Activated CD8-positive, alpha-beta T cell treated with anti-CD3 and anti-CD28 coated beads, Interleukin-2, amount 10 ng/mL, durations not matched to agents 7 days and 5 days (primary cell): Measurements from ENCODE around the gene CD247. TPM values are rescaled to one million over a fixed set of nuclear protein-coding genes. Genes with fewer than 3 reads are reported as not detected.
A peak's percentile ranks its signal among the peaks of the same experiment; 100 is the strongest.

Experiments
- ATAC-seq: fragments of 150-1000 bp; cut with Tn5 transposase; one replicate; pipeline ENCODE4 v1.10.0; 2021; ENCODE audit warnings: moderate library complexity
- CTCF ChIA-PET: fragments of 350-600 bp; sonication (Branson Sonifier 250); formaldehyde crosslinking; loops from one replicate; lab custom pipeline; 2021; ENCODE audit warnings: antibody characterized with exemption; lab: Charles Lee
- POLR2A ChIA-PET: fragments of 350-600 bp; sonication (Branson Sonifier 250); formaldehyde crosslinking; loops from one replicate; lab custom pipeline; 2021; ENCODE audit warnings: antibody characterized with exemption; lab: Charles Lee
- DNase-seq: peaks from one replicate; pipeline ENCODE4 v3.0.0-alpha.2; 2020
- H3K27ac Mint-ChIP-seq: one replicate; pipeline ENCODE4 v1.8.0; 2021; ENCODE audit warnings: mild to moderate bottlenecking, mixed read lengths
- H3K27me3 Mint-ChIP-seq: one replicate; pipeline ENCODE4 v1.8.0; 2021; ENCODE audit warnings: low read depth, mixed read lengths
- H3K36me3 Mint-ChIP-seq: one replicate; pipeline ENCODE4 v1.8.0; 2021; ENCODE audit warnings: low read depth, mixed read lengths
- H3K4me1 Mint-ChIP-seq: one replicate; pipeline ENCODE4 v1.8.0; 2021; ENCODE audit warnings: low read depth, mixed read lengths
- H3K4me3 Mint-ChIP-seq: one replicate; pipeline ENCODE4 v1.8.0; 2021; ENCODE audit warnings: mild to moderate bottlenecking, mixed read lengths
- H3K9me3 Mint-ChIP-seq: one replicate; pipeline ENCODE4 v1.8.0; 2022; ENCODE audit warnings: mixed read lengths; ENCODE audit not compliant: insufficient read depth
- total RNA-seq, 2 experiments: library from RNA; stranded (reverse); gene quantifications; one replicate each; pipeline ENCODE4 v1.2.3, GENCODE V29; 2021

Gene CD247
- total RNA-seq, 2 experiments from 2014 or later: 243 to 251 TPM

GRCh38 chr1:167457936-167458584, 60.3 kb downstream of the CD247 start:
- Mint-ChIP-seq H3K9me3 (no peaks in the 10 kb centered on the region), H3K27ac (peak overlapping the region; percentile 79), H3K27me3 (no peaks in the 10 kb centered on the region), H3K36me3 (peaks cover 54% of the 10 kb centered on the region), H3K4me3 (no peak overlapping the region), H3K4me1 (peaks cover 62% of the 10 kb centered on the region)
- no peak for DNase-seq
- ChIA-PET POLR2A (interaction anchor here (1.4 to 4.2 kb wide), 2 partner anchors 30 to 59 kb away, joined by 4 to 42 read pairs; partner anchors contain the start of gene CD247), CTCF (interaction anchor here (2.9 to 3.7 kb wide), 3 partner anchors 8 to 42 kb away, joined by 14 to 26 read pairs (median 15); no protein-coding TSS in a partner anchor)
- ATAC-seq: no peak

GRCh38 chr1:167456926-167457325, 61.4 kb downstream of the CD247 start:
- ATAC-seq: no peak
- H3K27ac Mint-ChIP-seq: peak overlapping the region; percentile 79
- CTCF ChIA-PET: interaction anchor here (0.7 to 5.0 kb wide), 12 partner anchors 9 to 189 kb away, joined by 3 to 51 read pairs (median 9); partner anchors contain the start of gene CD247
- H3K36me3 Mint-ChIP-seq: peaks cover 57% of the 10 kb centered on the region
- no peak for DNase-seq
- H3K4me3 Mint-ChIP-seq: peak overlapping the region; percentile 78
- POLR2A ChIA-PET: interaction anchor here (0.7 to 4.2 kb wide), 5 partner anchors 12 to 60 kb away, joined by 3 to 42 read pairs (median 4); partner anchors contain the start of gene CD247
- no peaks in the 10 kb centered on the region for H3K27me3 Mint-ChIP-seq
- H3K4me1 Mint-ChIP-seq: peaks cover 67% of the 10 kb centered on the region
- H3K9me3 Mint-ChIP-seq: no peaks in the 10 kb centered on the region

- Mint-ChIP-seq H3K4me3 (peak overlapping the region; percentile 78), H3K27me3 (no peaks in the 10 kb centered on the region), H3K36me3 (peaks cover 53% of the 10 kb centered on the region), H3K27ac (peak overlapping the region; percentile 79), H3K4me1 (peaks cover 69% of the 10 kb centered on the region), H3K9me3 (no peaks in the 10 kb centered on the region)
- ChIA-PET POLR2A (interaction anchor here (0.7 to 4.2 kb wide), 8 partner anchors 9 to 60 kb away, joined by 3 to 42 read pairs (median 4); partner anchors contain the start of gene CD247), CTCF (interaction anchor here (0.7 to 5.0 kb wide), 15 partner anchors 9 to 188 kb away, joined by 3 to 51 read pairs (median 9); partner anchors contain the start of gene CD247)
- ATAC-seq (no peak), DNase-seq (no peak)
Measured at GRCh38 chr1:167456524-167456923, 61.8 kb downstream of the CD247 start.

DNA sequence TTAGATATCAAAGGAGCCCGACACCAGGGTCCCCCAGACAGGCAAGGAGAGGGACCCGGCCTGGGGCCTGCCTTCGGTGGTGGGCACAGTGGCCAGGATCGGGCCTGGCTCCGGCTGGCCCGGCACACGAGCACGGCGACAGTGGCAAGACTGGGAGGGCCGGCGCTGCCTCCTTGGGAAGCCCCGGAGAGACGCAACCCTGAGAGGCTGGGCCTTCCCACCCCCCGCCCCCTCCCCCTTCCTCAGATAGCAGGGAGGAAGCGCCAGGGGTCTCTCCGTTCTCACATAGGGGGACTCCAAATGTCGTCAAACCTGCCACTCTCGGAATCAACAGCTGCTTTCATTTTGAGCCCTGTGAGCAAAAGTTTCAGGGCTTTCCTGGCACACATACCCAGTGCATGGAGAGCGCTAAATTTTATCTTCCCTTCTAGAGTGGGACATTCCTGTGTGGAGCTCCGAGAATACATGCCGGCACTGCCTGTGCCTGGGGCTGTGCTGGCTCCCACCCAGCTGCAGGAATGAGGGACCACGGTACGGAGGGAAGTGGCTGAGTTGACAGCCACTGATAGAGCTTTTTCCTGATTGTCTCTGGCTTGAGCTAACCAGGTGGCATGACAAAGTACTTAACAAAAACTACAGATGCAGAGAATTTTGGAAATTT, 62.4 kb downstream of the CD247 start:
- Mint-ChIP-seq H3K27me3 (no peaks in the 10 kb centered on the region), H3K36me3 (peaks cover 49% of the 10 kb centered on the region), H3K4me3 (peak overlapping the region; percentile 78), H3K9me3 (no peaks in the 10 kb centered on the region), H3K27ac (peak overlapping the region; percentile 79), H3K4me1 (peaks cover 71% of the 10 kb centered on the region)
- ATAC-seq: peak; percentile 16
- peak; percentile 56 for DNase-seq
- ChIA-PET POLR2A (interaction anchor here (0.7 to 4.2 kb wide), 10 partner anchors 9 to 61 kb away, joined by 3 to 42 read pairs (median 5); partner anchors contain the start of gene CD247), CTCF (interaction anchor here (0.7 to 5.0 kb wide), 17 partner anchors 8 to 188 kb away, joined by 3 to 51 read pairs (median 9); partner anchors contain the start of gene CD247)

DNA sequence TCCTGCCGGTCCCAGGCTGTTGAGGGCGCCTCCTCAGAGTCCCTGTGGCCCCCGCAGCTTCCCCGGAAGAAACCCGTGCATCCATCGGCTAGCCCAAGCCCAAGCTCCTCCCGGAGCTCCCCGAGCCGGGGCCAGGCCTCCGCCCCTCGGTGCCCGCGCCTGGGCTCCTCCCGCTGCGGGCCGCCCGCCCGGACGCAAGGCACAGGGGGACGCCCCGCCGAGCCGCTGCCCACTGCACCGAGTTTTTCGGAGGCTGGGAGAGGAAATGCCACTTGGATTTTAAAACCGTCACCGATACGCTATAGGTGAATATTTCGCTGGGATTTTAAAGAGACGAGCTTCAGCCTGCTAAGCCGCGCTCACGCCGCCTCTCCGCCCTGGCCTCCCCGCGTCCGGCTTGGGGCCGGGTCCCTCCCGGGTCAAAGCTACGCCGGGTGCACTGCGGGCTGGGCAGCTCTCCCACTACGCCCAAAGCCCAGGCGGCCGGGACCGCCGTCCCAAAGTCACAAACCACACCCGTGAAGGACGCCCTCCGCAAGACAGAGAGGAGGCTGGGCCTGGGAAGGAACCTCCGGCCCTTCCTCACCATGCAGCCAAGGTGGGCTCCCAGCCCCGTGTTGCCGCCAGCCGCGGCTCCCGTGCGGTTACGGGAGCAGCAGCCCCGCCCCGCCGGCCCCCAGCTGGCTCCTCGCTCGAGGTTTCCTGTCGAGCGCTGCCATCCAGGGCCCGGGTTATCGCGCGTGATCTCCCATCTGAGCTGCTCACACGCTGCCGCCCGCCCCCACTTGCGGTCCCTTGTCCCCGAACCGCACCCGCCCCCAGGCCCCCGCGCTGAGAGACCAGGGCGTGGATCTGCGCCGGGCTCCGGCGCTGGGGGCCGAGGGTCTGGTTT, 63.2 kb downstream of the CD247 start:
- H3K27ac Mint-ChIP-seq: peak overlapping the region; percentile 81

GRCh38 chr1:167454304-167454893, 63.9 kb downstream of the CD247 start:
- Mint-ChIP-seq H3K4me3 (peak overlapping the region; percentile 72), H3K27me3 (no peaks in the 10 kb centered on the region), H3K36me3 (peaks cover 38% of the 10 kb centered on the region), H3K27ac (peak overlapping the region; percentile 81), H3K4me1 (peaks cover 75% of the 10 kb centered on the region), H3K9me3 (no peaks in the 10 kb centered on the region)
- CTCF ChIA-PET: interaction anchor here (1.0 to 5.0 kb wide), 13 partner anchors 7 to 235 kb away, joined by 3 to 51 read pairs (median 5); partner anchors contain the start of gene CD247
- ATAC-seq (no peak), DNase-seq (no peak)
- POLR2A ChIA-PET: interaction anchor here (0.6 to 4.2 kb wide), 11 partner anchors 7 to 234 kb away, joined by 3 to 42 read pairs (median 4); partner anchors contain the start of genes CD247 and POU2F1

More for the DNA sequence above, 63.2 kb downstream of the CD247 start:
- ChIA-PET CTCF (interaction anchor here (1.0 to 5.0 kb wide), 18 partner anchors 8 to 235 kb away, joined by 3 to 51 read pairs (median 9); partner anchors contain the start of gene CD247), POLR2A (interaction anchor here (0.6 to 4.2 kb wide), 13 partner anchors 8 to 62 kb away, joined by 3 to 42 read pairs (median 5); partner anchors contain the start of gene CD247)
- no peaks in the 10 kb centered on the region for H3K27me3 Mint-ChIP-seq
- DNase-seq (peak; percentile 88), ATAC-seq (peak; percentile 70)
- peaks cover 46% of the 10 kb centered on the region for H3K36me3 Mint-ChIP-seq
- peak overlapping the region; percentile 78 for H3K4me3 Mint-ChIP-seq
- no peaks in the 10 kb centered on the region for H3K9me3 Mint-ChIP-seq
- H3K4me1 Mint-ChIP-seq: peaks cover 75% of the 10 kb centered on the region

DNA sequence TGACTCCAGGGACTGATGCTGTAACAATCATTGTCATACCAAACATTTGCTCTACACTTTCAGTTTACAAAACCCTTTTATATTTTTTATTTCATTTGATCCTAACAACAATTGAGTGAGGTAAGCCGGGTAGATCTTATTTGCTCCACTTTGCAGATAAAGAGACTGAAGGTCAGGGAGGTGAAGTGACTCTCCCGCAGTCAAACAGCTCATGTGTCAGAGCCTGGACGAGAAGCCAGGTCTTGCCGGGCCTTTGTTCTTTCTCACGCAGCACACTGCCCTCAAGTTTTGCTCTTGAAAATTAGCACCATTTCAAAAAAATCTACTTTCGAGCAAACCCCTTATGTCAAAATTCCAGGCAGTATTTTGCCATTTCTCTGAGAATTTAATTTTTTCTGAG, 65.2 kb downstream of the CD247 start:
- CTCF ChIA-PET: interaction anchor here (1.0 to 5.0 kb wide), 6 partner anchors 12 to 185 kb away, joined by 3 to 51 read pairs (median 12); partner anchors contain the start of gene CD247
- Mint-ChIP-seq H3K27ac (peak overlapping the region; percentile 72), H3K9me3 (no peaks in the 10 kb centered on the region), H3K27me3 (no peaks in the 10 kb centered on the region), H3K36me3 (peaks cover 37% of the 10 kb centered on the region), H3K4me3 (peak overlapping the region; percentile 53), H3K4me1 (peaks cover 82% of the 10 kb centered on the region)
- DNase-seq: no peak
- POLR2A ChIA-PET: interaction anchor here (1.0 to 1.5 kb wide), 3 partner anchors 35 to 233 kb away, joined by 3 read pairs; partner anchors contain the start of gene POU2F1
- ATAC-seq: no peak

DNA sequence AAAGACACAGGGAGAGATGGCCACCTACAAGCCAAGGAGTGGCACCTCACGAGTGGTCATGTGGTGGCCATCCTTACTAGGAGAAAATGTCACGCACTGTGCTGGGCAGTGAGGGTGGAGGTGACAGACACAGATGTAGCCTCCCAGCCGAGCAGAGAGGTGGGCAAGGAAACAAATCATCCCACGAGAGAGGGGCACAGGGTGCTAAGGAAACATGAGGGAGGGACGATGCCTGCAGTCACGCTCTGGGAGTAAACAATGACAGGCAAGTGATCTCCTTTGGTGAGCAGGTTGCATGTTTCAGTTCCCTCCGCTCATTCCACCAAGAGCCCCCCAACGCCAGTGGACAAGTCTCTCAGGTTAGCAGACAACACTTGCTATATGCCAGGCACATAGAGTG, 65.8 kb downstream of the CD247 start:
- Mint-ChIP-seq H3K9me3 (no peaks in the 10 kb centered on the region), H3K4me1 (peaks cover 82% of the 10 kb centered on the region), H3K27ac (peak overlapping the region; percentile 77), H3K36me3 (peaks cover 33% of the 10 kb centered on the region), H3K27me3 (no peaks in the 10 kb centered on the region), H3K4me3 (peak overlapping the region; percentile 17)
- CTCF ChIA-PET: interaction anchor here (1.0 to 5.0 kb wide), 6 partner anchors 11 to 184 kb away, joined by 3 to 51 read pairs (median 12); partner anchors contain the start of gene CD247
- POLR2A ChIA-PET: interaction anchor here (1.5 kb wide), 1 partner anchor 37 kb away, joined by 3 read pairs; no protein-coding TSS in a partner anchor
- DNase-seq: no peak
- ATAC-seq: no peak

DNA sequence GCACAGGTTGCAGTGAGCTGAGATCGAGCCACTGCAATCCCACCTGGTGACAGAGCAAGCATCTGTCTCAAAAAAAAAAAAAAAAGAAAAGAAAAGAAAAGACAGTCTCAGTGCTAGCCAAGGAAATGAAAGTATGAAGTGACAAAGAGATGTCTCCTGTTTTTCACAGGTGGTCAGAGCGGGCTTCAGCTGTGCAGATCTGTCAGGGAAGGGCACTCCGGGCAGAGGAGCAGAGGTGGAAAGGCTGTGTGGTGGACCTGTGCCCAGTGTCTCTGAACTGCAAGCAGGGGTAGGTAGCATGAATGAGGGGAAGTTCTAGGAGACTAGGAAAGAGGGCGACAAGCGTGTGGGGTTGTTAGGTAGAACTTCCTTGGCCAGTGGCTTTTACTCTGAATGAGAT, 67.5 kb downstream of the CD247 start:
- DNase-seq: no peak
- H3K4me1 Mint-ChIP-seq: peaks cover 82% of the 10 kb centered on the region
- H3K9me3 Mint-ChIP-seq: no peaks in the 10 kb centered on the region
- peak overlapping the region; percentile 79 for H3K4me3 Mint-ChIP-seq
- POLR2A ChIA-PET: interaction anchor here (0.5 to 2.8 kb wide), 3 partner anchors 10 to 66 kb away, joined by 3 to 18 read pairs (median 3); partner anchors contain the start of gene CD247
- H3K27ac Mint-ChIP-seq: peak overlapping the region; percentile 98
- H3K36me3 Mint-ChIP-seq: peaks cover 38% of the 10 kb centered on the region
- no peaks in the 10 kb centered on the region for H3K27me3 Mint-ChIP-seq
- CTCF ChIA-PET: interaction anchor here (0.8 to 2.1 kb wide), 12 partner anchors 8 to 103 kb away, joined by 3 to 16 read pairs (median 4); partner anchors contain the start of genes CD247 and CREG1
- peak; percentile 10 for ATAC-seq
